HG03342 (cell line): ENCODE measurements around the gene CD74.
A peak's percentile ranks its signal among the peaks of the same experiment; 100 is the strongest.

ENCODE experiments used
- ATAC-seq: cut with Tn5 transposase; IDR thresholded peaks from one replicate; pipeline ENCODE4 v1.9.1; 2021; ENCODE audit warnings: mild to moderate bottlenecking, moderate library complexity; ENCODE audit not compliant: unreplicated experiment

Gene CD74

GRCh38 chr5:150410524-150411244 lies 2.0 kb downstream of the CD74 start:
- no peak for ATAC-seq

- peak; percentile 22 for ATAC-seq
Observed at GRCh38 chr5:150409638-150410523, 2.8 kb downstream of the CD74 start.

- ATAC-seq: no peak
Observed at GRCh38 chr5:150408231-150408943, 4.3 kb downstream of the CD74 start.

- ATAC-seq: no peak
Observed at GRCh38 chr5:150407096-150407720, 5.5 kb downstream of the CD74 start.

GRCh38 chr5:150406723-150407095 lies 6.0 kb downstream of the CD74 start:
- no peak for ATAC-seq

- ATAC-seq: no peak
Observed at GRCh38 chr5:150406103-150406722, 6.5 kb downstream of the CD74 start.

- ATAC-seq: no peak
Observed at GRCh38 chr5:150404941-150405816, 7.5 kb downstream of the CD74 start.

GRCh38 chr5:150404535-150404934 lies 8.2 kb downstream of the CD74 start:
- no peak for ATAC-seq

- no peak for ATAC-seq
Observed at GRCh38 chr5:150404121-150404520, 8.6 kb downstream of the CD74 start.

- ATAC-seq: no peak
Observed at GRCh38 chr5:150402901-150403342, 9.8 kb downstream of the CD74 start.

- no peak for ATAC-seq
Observed at GRCh38 chr5:150402229-150402773, 10.4 kb downstream of the CD74 start.

GRCh38 chr5:150401376-150402228 lies 11.1 kb downstream of the CD74 start:
- ATAC-seq: no peak

GRCh38 chr5:150401076-150401375 lies 11.7 kb downstream of the CD74 start:
- ATAC-seq: no peak

GRCh38 chr5:150400316-150401075 lies 12.2 kb downstream of the CD74 start:
- ATAC-seq: no peak

GRCh38 chr5:150399524-150400211 lies 13.0 kb downstream of the CD74 start:
- ATAC-seq: peak; percentile 8

GRCh38 chr5:150398722-150399523 lies 13.8 kb downstream of the CD74 start:
- ATAC-seq: peak; percentile 66
